Measurements from ENCODE around the gene CALCOCO2.

DNA sequence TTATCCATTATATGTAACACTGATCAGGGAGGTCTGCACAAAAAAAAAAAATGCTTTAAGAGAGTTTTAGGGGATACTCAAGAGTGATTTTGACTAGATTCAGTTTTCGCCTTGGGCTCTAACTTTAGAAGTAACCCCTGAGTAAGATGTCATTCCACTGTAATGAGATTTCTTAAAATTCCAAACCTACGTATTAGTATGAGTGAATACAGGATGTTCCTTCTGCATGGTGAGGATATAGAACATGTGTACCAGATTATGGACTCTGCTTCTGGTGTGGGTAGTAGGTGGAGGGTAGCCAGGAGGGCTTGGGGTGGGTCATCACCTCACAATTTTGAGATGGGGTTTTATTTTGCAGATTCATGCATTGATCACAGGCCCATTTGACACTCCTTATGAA lies 81.6 kb downstream of the CALCOCO2 start:
- TF ChIP-seq, protein P1, sequence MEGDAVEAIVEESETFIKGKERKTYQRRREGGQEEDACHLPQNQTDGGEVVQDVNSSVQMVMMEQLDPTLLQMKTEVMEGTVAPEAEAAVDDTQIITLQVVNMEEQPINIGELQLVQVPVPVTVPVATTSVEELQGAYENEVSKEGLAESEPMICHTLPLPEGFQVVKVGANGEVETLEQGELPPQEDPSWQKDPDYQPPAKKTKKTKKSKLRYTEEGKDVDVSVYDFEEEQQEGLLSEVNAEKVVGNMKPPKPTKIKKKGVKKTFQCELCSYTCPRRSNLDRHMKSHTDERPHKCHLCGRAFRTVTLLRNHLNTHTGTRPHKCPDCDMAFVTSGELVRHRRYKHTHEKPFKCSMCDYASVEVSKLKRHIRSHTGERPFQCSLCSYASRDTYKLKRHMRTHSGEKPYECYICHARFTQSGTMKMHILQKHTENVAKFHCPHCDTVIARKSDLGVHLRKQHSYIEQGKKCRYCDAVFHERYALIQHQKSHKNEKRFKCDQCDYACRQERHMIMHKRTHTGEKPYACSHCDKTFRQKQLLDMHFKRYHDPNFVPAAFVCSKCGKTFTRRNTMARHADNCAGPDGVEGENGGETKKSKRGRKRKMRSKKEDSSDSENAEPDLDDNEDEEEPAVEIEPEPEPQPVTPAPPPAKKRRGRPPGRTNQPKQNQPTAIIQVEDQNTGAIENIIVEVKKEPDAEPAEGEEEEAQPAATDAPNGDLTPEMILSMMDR (IDR thresholded peaks at IDR 0.05), result no peak
- TF ChIP-seq POLR2AphosphoS5 (IDR thresholded peaks at IDR 0.05), result no peak

Data from sigmoid colon (tissue), 4 donors.